ENCODE results near the gene ZNF358. TPM values are rescaled to one million over a fixed set of nuclear protein-coding genes. Genes with fewer than 3 reads are reported as not detected.
A peak's percentile ranks its signal among the peaks of the same experiment; 100 is the strongest.

The ZNF358 gene
- total and polyA plus RNA-seq, 2 of the 13 experiments (the other 11 are each of a cell fraction or from before 2014, with no cell fraction given) = 9.1 to 37.0 TPM

DNA sequence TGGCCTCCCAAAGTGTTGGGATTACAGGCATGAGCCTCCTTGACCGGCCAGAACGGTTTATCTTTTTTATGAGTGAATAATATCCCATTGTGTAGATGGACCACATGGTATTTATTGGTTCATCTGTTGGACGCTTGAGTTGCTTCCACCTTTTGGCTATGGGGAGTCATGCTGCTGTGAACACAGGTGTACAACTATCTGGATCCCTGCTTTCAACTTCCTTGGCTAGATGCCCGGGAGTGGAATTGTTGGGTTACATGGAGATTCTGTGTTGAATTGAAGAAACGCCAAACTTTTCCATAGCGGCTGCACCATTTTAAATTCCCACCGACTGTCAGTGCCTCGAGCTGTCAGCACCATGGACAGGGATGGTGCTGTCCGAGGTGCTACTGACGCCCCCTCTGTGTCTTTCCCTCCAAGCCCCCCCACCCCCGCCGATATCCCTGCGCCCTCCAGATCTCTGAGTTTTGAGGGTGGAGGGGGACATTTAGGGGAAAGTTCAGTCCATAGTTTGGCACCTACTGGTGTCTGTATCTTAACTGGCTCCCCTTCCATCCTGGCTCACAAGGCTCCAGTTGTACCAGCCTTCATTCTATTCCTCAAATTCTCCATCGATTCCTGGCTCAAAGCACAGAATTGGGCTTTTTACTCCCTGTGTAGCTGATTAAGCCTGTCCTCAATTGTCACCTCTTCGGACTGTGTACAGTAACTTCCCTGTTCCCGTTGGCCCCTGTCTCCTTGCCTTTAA, 46.9 kb downstream of the ZNF358 start (continued):
- TF ChIP-seq, protein P1, sequence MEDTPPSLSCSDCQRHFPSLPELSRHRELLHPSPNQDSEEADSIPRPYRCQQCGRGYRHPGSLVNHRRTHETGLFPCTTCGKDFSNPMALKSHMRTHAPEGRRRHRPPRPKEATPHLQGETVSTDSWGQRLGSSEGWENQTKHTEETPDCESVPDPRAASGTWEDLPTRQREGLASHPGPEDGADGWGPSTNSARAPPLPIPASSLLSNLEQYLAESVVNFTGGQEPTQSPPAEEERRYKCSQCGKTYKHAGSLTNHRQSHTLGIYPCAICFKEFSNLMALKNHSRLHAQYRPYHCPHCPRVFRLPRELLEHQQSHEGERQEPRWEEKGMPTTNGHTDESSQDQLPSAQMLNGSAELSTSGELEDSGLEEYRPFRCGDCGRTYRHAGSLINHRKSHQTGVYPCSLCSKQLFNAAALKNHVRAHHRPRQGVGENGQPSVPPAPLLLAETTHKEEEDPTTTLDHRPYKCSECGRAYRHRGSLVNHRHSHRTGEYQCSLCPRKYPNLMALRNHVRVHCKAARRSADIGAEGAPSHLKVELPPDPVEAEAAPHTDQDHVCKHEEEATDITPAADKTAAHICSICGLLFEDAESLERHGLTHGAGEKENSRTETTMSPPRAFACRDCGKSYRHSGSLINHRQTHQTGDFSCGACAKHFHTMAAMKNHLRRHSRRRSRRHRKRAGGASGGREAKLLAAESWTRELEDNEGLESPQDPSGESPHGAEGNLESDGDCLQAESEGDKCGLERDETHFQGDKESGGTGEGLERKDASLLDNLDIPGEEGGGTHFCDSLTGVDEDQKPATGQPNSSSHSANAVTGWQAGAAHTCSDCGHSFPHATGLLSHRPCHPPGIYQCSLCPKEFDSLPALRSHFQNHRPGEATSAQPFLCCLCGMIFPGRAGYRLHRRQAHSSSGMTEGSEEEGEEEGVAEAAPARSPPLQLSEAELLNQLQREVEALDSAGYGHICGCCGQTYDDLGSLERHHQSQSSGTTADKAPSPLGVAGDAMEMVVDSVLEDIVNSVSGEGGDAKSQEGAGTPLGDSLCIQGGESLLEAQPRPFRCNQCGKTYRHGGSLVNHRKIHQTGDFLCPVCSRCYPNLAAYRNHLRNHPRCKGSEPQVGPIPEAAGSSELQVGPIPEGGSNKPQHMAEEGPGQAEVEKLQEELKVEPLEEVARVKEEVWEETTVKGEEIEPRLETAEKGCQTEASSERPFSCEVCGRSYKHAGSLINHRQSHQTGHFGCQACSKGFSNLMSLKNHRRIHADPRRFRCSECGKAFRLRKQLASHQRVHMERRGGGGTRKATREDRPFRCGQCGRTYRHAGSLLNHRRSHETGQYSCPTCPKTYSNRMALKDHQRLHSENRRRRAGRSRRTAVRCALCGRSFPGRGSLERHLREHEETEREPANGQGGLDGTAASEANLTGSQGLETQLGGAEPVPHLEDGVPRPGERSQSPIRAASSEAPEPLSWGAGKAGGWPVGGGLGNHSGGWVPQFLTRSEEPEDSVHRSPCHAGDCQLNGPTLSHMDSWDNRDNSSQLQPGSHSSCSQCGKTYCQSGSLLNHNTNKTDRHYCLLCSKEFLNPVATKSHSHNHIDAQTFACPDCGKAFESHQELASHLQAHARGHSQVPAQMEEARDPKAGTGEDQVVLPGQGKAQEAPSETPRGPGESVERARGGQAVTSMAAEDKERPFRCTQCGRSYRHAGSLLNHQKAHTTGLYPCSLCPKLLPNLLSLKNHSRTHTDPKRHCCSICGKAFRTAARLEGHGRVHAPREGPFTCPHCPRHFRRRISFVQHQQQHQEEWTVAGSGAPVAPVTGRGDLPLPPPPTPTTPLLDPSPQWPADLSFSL (CRISPR knock-in tag; IDR thresholded peaks at IDR 0.05) = peak; percentile 63; the same call in 1 of the 2 replicates
- TF ChIP-seq, protein P2, sequence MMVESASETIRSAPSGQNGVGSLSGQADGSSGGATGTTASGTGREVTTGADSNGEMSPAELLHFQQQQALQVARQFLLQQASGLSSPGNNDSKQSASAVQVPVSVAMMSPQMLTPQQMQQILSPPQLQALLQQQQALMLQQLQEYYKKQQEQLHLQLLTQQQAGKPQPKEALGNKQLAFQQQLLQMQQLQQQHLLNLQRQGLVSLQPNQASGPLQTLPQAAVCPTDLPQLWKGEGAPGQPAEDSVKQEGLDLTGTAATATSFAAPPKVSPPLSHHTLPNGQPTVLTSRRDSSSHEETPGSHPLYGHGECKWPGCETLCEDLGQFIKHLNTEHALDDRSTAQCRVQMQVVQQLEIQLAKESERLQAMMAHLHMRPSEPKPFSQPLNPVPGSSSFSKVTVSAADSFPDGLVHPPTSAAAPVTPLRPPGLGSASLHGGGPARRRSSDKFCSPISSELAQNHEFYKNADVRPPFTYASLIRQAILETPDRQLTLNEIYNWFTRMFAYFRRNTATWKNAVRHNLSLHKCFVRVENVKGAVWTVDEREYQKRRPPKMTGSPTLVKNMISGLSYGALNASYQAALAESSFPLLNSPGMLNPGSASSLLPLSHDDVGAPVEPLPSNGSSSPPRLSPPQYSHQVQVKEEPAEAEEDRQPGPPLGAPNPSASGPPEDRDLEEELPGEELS (CRISPR knock-in tag; IDR thresholded peaks at IDR 0.05) = peak; percentile 72
- TF ChIP-seq NFYC (CRISPR knock-in tag; IDR thresholded peaks at IDR 0.05) (peak; percentile 58), MYPOP (CRISPR knock-in tag; IDR thresholded peaks at IDR 0.05) (peak; percentile 76), NAIF1 (CRISPR knock-in tag; IDR thresholded peaks at IDR 0.05; ENCODE audit: borderline replicate concordance) (peak; percentile 78; the same call in 1 of the 2 replicates), ZFP1 (CRISPR knock-in tag; IDR thresholded peaks at IDR 0.05) (peak; percentile 97), TFDP2 (CRISPR knock-in tag; IDR thresholded peaks at IDR 0.05) (peak; percentile 68), POLR2A (IDR thresholded peaks at IDR 0.05; ENCODE audit: insufficient read depth in 1 of 2, low read depth in 2 of 2, low read length in 2 of 2) (no peak), ELF1 (CRISPR knock-in tag; IDR thresholded peaks at IDR 0.05) (0 out of 2 replicates have a peak, but pooled peaks have one; percentile 22), ZNF205 (CRISPR knock-in tag; IDR thresholded peaks at IDR 0.05) (peak; percentile 97)
- TF ChIP-seq, protein P3, sequence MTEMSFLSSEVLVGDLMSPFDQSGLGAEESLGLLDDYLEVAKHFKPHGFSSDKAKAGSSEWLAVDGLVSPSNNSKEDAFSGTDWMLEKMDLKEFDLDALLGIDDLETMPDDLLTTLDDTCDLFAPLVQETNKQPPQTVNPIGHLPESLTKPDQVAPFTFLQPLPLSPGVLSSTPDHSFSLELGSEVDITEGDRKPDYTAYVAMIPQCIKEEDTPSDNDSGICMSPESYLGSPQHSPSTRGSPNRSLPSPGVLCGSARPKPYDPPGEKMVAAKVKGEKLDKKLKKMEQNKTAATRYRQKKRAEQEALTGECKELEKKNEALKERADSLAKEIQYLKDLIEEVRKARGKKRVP (CRISPR knock-in tag; IDR thresholded peaks at IDR 0.05) = peak in 1 of 2 experiments; percentile 46; a peak in 1 of 4 replicates
- TF ChIP-seq, protein P4, sequence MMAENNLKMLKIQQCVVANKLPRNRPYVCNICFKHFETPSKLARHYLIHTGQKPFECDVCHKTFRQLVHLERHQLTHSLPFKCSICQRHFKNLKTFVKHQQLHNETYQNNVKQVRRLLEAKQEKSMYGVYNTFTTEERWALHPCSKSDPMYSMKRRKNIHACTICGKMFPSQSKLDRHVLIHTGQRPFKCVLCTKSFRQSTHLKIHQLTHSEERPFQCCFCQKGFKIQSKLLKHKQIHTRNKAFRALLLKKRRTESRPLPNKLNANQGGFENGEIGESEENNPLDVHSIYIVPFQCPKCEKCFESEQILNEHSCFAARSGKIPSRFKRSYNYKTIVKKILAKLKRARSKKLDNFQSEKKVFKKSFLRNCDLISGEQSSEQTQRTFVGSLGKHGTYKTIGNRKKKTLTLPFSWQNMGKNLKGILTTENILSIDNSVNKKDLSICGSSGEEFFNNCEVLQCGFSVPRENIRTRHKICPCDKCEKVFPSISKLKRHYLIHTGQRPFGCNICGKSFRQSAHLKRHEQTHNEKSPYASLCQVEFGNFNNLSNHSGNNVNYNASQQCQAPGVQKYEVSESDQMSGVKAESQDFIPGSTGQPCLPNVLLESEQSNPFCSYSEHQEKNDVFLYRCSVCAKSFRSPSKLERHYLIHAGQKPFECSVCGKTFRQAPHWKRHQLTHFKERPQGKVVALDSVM (CRISPR knock-in tag; IDR thresholded peaks at IDR 0.05) = no peak

Data from HepG2 (cell line).